NCI-H2029 treated with DMSO at 0.1 percent for 48 hours (cell line): ENCODE measurements around the gene NFKBIZ.

Source experiments
- DNase-seq: peaks from one replicate; lab custom pipeline; 2025; lab: John Stamatoyannopoulos, UW

Gene NFKBIZ

GRCh38 chr3:101827211-101828174 is 21.8 kb upstream of the NFKBIZ start:
- DNase-seq: peak; percentile 33

GRCh38 chr3:101828276-101828675 is 21.0 kb upstream of the NFKBIZ start:
- DNase-seq: no peak

GRCh38 chr3:101828691-101829436 is 20.4 kb upstream of the NFKBIZ start:
- no peak for DNase-seq

- no peak for DNase-seq
Observed at GRCh38 chr3:101829437-101829830, 19.9 kb upstream of the NFKBIZ start.

GRCh38 chr3:101829874-101830273 is 19.4 kb upstream of the NFKBIZ start:
- no peak for DNase-seq

- no peak for DNase-seq
Observed at GRCh38 chr3:101833446-101833974, 15.8 kb upstream of the NFKBIZ start.

GRCh38 chr3:101835676-101836075 is 13.6 kb upstream of the NFKBIZ start:
- DNase-seq: no peak

- no peak for DNase-seq
Observed at GRCh38 chr3:101836160-101836559, 13.2 kb upstream of the NFKBIZ start.

GRCh38 chr3:101836652-101837598 is 12.4 kb upstream of the NFKBIZ start:
- DNase-seq: peak; percentile 71

GRCh38 chr3:101838691-101839090 is 10.6 kb upstream of the NFKBIZ start:
- DNase-seq: no peak

- DNase-seq: no peak
Observed at GRCh38 chr3:101840066-101840465, 9.2 kb upstream of the NFKBIZ start.

GRCh38 chr3:101842245-101842934 is 6.9 kb upstream of the NFKBIZ start:
- no peak for DNase-seq

GRCh38 chr3:101842935-101843330 is 6.4 kb upstream of the NFKBIZ start:
- no peak for DNase-seq

GRCh38 chr3:101845425-101845824 is 3.9 kb upstream of the NFKBIZ start:
- DNase-seq: no peak

- DNase-seq: no peak
Observed at GRCh38 chr3:101846709-101847108, 2.6 kb upstream of the NFKBIZ start.

GRCh38 chr3:101847328-101847727 is 2.0 kb upstream of the NFKBIZ start:
- DNase-seq: no peak

- DNase-seq: no peak
Observed at GRCh38 chr3:101848326-101848725, 988 bp upstream of the NFKBIZ start.

- DNase-seq: no peak
Observed at GRCh38 chr3:101849714-101850245, 466 bp downstream of the NFKBIZ start.

- no peak for DNase-seq
Observed at GRCh38 chr3:101850246-101851051, 1.1 kb downstream of the NFKBIZ start.
